Muscle layer of duodenum (tissue), 2 donors: ENCODE results near the gene HES6.
A peak's percentile ranks its signal among the peaks of the same experiment; 100 is the strongest.

Experiments used
- H3K27ac ChIP-seq: one replicate; pipeline ENCODE4 v1.7.0; 2013; ENCODE audit warnings: mild to moderate bottlenecking, low read length
- H3K27me3 ChIP-seq: one replicate; pipeline ENCODE4 v1.7.0; 2013; ENCODE audit warnings: low read depth, mild to moderate bottlenecking, control low read depth, low read length
- H3K36me3 ChIP-seq, 2 donors: one replicate each; pipeline ENCODE4 v1.7.0; 2013; ENCODE audit warnings: low read length in 2 of 2, control low read depth in 1 of 2, mild to moderate bottlenecking in 1 of 2; ENCODE audit not compliant: insufficient read depth in 2 of 2, control insufficient read depth in 1 of 2
- H3K4me1 ChIP-seq, 2 donors: one replicate each; pipeline ENCODE4 v1.7.0; 2013; ENCODE audit warnings: low read length in 2 of 2, mild to moderate bottlenecking in 2 of 2, control low read depth in 1 of 2, moderate library complexity in 1 of 2; ENCODE audit not compliant: insufficient read depth in 2 of 2, control insufficient read depth in 1 of 2
- H3K4me3 ChIP-seq, 2 donors: one replicate each; pipeline ENCODE4 v1.7.0; 2013; ENCODE audit warnings: low read length in 2 of 2, low read depth in 1 of 2, mild to moderate bottlenecking in 1 of 2
- H3K9me3 ChIP-seq, 2 donors: one replicate each; pipeline ENCODE4 v1.7.0; 2013; ENCODE audit warnings: low read length in 2 of 2, control low read depth in 1 of 2, mild to moderate bottlenecking in 1 of 2; ENCODE audit not compliant: control insufficient read depth in 1 of 2
- donor health status: healthy.

The HES6 gene

GRCh38 chr2:238251331-238251730 lies 11.5 kb upstream of the HES6 start:
- no peak overlapping the region for H3K27ac ChIP-seq
- H3K27me3 ChIP-seq: no peaks in the 10 kb centered on the region
- no peaks in the 10 kb centered on the region for H3K9me3 ChIP-seq
- H3K4me3 ChIP-seq: no peak overlapping the region
- peaks cover 70 to 89% of the 10 kb centered on the region in 2 donors for H3K36me3 ChIP-seq
- H3K4me1 ChIP-seq: no peaks in the 10 kb centered on the region

GRCh38 chr2:238250896-238251295 lies 11.1 kb upstream of the HES6 start:
- Histone ChIP-seq H3K27ac (no peak overlapping the region), H3K4me1 (no peaks in the 10 kb centered on the region), H3K36me3 (peaks cover 69 to 84% of the 10 kb centered on the region in 2 donors), H3K9me3 (no peaks in the 10 kb centered on the region), H3K4me3 (no peak overlapping the region), H3K27me3 (no peaks in the 10 kb centered on the region)

GRCh38 chr2:238247841-238248453 lies 8.1 kb upstream of the HES6 start:
- no peak overlapping the region for H3K4me3 ChIP-seq
- peaks cover 4 to 5% of the 10 kb centered on the region in 2 donors for H3K4me1 ChIP-seq
- no peaks in the 10 kb centered on the region for H3K9me3 ChIP-seq
- H3K27me3 ChIP-seq: no peaks in the 10 kb centered on the region
- H3K27ac ChIP-seq: no peak overlapping the region
- peaks cover 55 to 62% of the 10 kb centered on the region in 2 donors for H3K36me3 ChIP-seq

GRCh38 chr2:238247002-238247822 lies 7.4 kb upstream of the HES6 start:
- no peak overlapping the region for H3K27ac ChIP-seq
- peaks cover 12% of the 10 kb centered on the region in 2 donors for H3K4me1 ChIP-seq
- no peaks in the 10 kb centered on the region for H3K27me3 ChIP-seq
- no peaks in the 10 kb centered on the region for H3K9me3 ChIP-seq
- peaks cover 50 to 55% of the 10 kb centered on the region in 2 donors for H3K36me3 ChIP-seq
- H3K4me3 ChIP-seq: no peak overlapping the region

- H3K36me3 ChIP-seq: peaks cover 25 to 26% of the 10 kb centered on the region in 2 donors
- no peak overlapping the region for H3K4me3 ChIP-seq
- no peaks in the 10 kb centered on the region for H3K9me3 ChIP-seq
- no peaks in the 10 kb centered on the region for H3K27me3 ChIP-seq
- no peak overlapping the region for H3K27ac ChIP-seq
- H3K4me1 ChIP-seq: peaks cover 12 to 25% of the 10 kb centered on the region in 2 donors
Observed at GRCh38 chr2:238244151-238244550, 4.3 kb upstream of the HES6 start.

GRCh38 chr2:238243496-238244076 lies 3.7 kb upstream of the HES6 start:
- H3K27ac ChIP-seq: no peak overlapping the region
- H3K9me3 ChIP-seq: no peaks in the 10 kb centered on the region
- H3K4me3 ChIP-seq: no peak overlapping the region
- H3K27me3 ChIP-seq: no peaks in the 10 kb centered on the region
- H3K4me1 ChIP-seq: peaks cover 12 to 31% of the 10 kb centered on the region in 2 donors
- peaks cover 25 to 26% of the 10 kb centered on the region in 2 donors for H3K36me3 ChIP-seq

GRCh38 chr2:238242731-238243495 lies 3.1 kb upstream of the HES6 start:
- Histone ChIP-seq H3K27ac (no peak overlapping the region), H3K9me3 (no peaks in the 10 kb centered on the region), H3K4me1 (peaks cover 12 to 34% of the 10 kb centered on the region in 2 donors), H3K27me3 (no peaks in the 10 kb centered on the region), H3K4me3 (no peak overlapping the region), H3K36me3 (peaks cover 21 to 26% of the 10 kb centered on the region in 2 donors)

GRCh38 chr2:238241970-238242369 lies 2.1 kb upstream of the HES6 start:
- no peak overlapping the region for H3K27ac ChIP-seq
- no peak overlapping the region for H3K4me3 ChIP-seq

GRCh38 chr2:238240757-238241711 lies 1.2 kb upstream of the HES6 start:
- peak overlapping the region in 1 of 2 donors; percentile 63 for H3K4me3 ChIP-seq
- no peaks in the 10 kb centered on the region for H3K9me3 ChIP-seq

More at GRCh38 chr2:238241970-238242369, 2.1 kb upstream of the HES6 start:
- Histone ChIP-seq H3K27me3 (no peaks in the 10 kb centered on the region), H3K4me1 (peaks cover 12 to 34% of the 10 kb centered on the region in 2 donors), H3K9me3 (no peaks in the 10 kb centered on the region), H3K36me3 (peaks cover 11 to 18% of the 10 kb centered on the region in 2 donors)

GRCh38 chr2:238239543-238239862 lies 335 bp downstream of the HES6 start:
- Histone ChIP-seq H3K27me3 (no peaks in the 10 kb centered on the region), H3K4me3 (peak overlapping the region in 1 of 2 donors; percentile 63), H3K27ac (no peak overlapping the region), H3K4me1 (peaks cover 12 to 34% of the 10 kb centered on the region in 2 donors), H3K36me3 (no peaks in the 10 kb centered on the region), H3K9me3 (no peaks in the 10 kb centered on the region)

More at GRCh38 chr2:238240757-238241711, 1.2 kb upstream of the HES6 start:
- H3K4me1 ChIP-seq: peaks cover 12 to 34% of the 10 kb centered on the region in 2 donors
- no peak overlapping the region for H3K27ac ChIP-seq
- H3K27me3 ChIP-seq: no peaks in the 10 kb centered on the region
- peaks cover 7 to 10% of the 10 kb centered on the region in 2 donors for H3K36me3 ChIP-seq
